ENCODE data around the gene UBE4B.
"Not testable (repeated sequence)": the region's sequence is repeated elsewhere in the genome, so short reads cannot be mapped to it uniquely, and the experiment has no call there.

UBE4B gene

GRCh38 chr1:10210841-10211804, 178.4 kb downstream of the UBE4B start:
- peak; percentile 42 for DNase-seq (ENCODE audit: low spot score)

- DNase-seq (ENCODE audit: low spot score): peak; percentile 47
Observed at GRCh38 chr1:10211805-10212410, 179.2 kb downstream of the UBE4B start.

- DNase-seq (ENCODE audit: low spot score): no peak
Observed at GRCh38 chr1:10212476-10212875, 179.7 kb downstream of the UBE4B start.

GRCh38 chr1:10213186-10213705, 180.5 kb downstream of the UBE4B start:
- no peak for DNase-seq (ENCODE audit: low spot score)

GRCh38 chr1:10216090-10216749, 183.5 kb downstream of the UBE4B start:
- peak; percentile 50 for DNase-seq (ENCODE audit: low spot score)

- DNase-seq (ENCODE audit: low spot score): peak; percentile 60
Observed at GRCh38 chr1:10217748-10218441, 185.1 kb downstream of the UBE4B start.

- DNase-seq (ENCODE audit: low spot score): no peak
Observed at GRCh38 chr1:10220200-10220599, 187.4 kb downstream of the UBE4B start.

- not testable (repeated sequence) for DNase-seq (ENCODE audit: low spot score)
Observed at GRCh38 chr1:10220657-10221056, 187.9 kb downstream of the UBE4B start.

- no peak for DNase-seq (ENCODE audit: low spot score)
Observed at GRCh38 chr1:10225573-10225972, 192.8 kb downstream of the UBE4B start.

GRCh38 chr1:10228528-10228927, 195.8 kb downstream of the UBE4B start:
- no peak for DNase-seq (ENCODE audit: low spot score)

- no peak for DNase-seq (ENCODE audit: low spot score)
Observed at GRCh38 chr1:10229903-10230302, 197.1 kb downstream of the UBE4B start.

All from activated CD4-positive, alpha-beta T cell treated with anti-CD3 and anti-CD28 coated beads, Interleukin-2, Interleukin-4, amounts not matched to agents 100 ng/mL and 50 ng/mL, durations not matched to agents 16 hours and 8 hours (primary cell).